Esophagus muscularis mucosa (tissue), 3 donors: ENCODE results near the gene LRP5.

ENCODE experiments used
- POLR2AphosphoS5 ChIP-seq, 2 donors: sonication (generic); formaldehyde crosslinking; IDR thresholded peaks; one replicate each; pipeline ENCODE4 v1.6.1; 2017; ENCODE audit warnings: antibody characterized with exemption in 2 of 2
- TF ChIP-seq, protein P1 (sequence below), 3 experiments: fragments of 200-600 bp in 2 of 3; fragments of 450-650 bp in 1 of 3; sonication (generic) in 2 of 3; IDR thresholded peaks; one replicate each; pipeline ENCODE4 v1.5.1; 2017 to 2019; ENCODE audit warnings: antibody characterized with exemption in 3 of 3, mild to moderate bottlenecking in 2 of 3, moderate library complexity in 1 of 3

- no peak for TF ChIP-seq POLR2AphosphoS5 (IDR thresholded peaks at IDR 0.05)
- TF ChIP-seq, protein P1, sequence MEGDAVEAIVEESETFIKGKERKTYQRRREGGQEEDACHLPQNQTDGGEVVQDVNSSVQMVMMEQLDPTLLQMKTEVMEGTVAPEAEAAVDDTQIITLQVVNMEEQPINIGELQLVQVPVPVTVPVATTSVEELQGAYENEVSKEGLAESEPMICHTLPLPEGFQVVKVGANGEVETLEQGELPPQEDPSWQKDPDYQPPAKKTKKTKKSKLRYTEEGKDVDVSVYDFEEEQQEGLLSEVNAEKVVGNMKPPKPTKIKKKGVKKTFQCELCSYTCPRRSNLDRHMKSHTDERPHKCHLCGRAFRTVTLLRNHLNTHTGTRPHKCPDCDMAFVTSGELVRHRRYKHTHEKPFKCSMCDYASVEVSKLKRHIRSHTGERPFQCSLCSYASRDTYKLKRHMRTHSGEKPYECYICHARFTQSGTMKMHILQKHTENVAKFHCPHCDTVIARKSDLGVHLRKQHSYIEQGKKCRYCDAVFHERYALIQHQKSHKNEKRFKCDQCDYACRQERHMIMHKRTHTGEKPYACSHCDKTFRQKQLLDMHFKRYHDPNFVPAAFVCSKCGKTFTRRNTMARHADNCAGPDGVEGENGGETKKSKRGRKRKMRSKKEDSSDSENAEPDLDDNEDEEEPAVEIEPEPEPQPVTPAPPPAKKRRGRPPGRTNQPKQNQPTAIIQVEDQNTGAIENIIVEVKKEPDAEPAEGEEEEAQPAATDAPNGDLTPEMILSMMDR (IDR thresholded peaks at IDR 0.05) = no peak
Observed at GRCh38 chr11:68362801-68363379, 50.5 kb downstream of the LRP5 start.
